Uterus (tissue), 2 donors: ENCODE results near the gene CIAO2B.

Source experiments
- POLR2A ChIP-seq, 2 donors: fragments of 450-650 bp; IDR thresholded peaks; one replicate each; pipeline ENCODE4 v1.6.1; 2016; ENCODE audit warnings: antibody characterized with exemption in 2 of 2, mild to moderate bottlenecking in 1 of 2, moderate library complexity in 1 of 2
- TF ChIP-seq, protein P1 (sequence below), 4 experiments: fragments of 200-600 bp in 2 of 4; fragments of 450-650 bp in 2 of 4; sonication (generic) in 2 of 4; IDR thresholded peaks; one replicate each; pipeline ENCODE4 v1.5.1; 2016 to 2019; ENCODE audit warnings: antibody characterized with exemption in 4 of 4, mild to moderate bottlenecking in 2 of 4, moderate library complexity in 1 of 4

DNA sequence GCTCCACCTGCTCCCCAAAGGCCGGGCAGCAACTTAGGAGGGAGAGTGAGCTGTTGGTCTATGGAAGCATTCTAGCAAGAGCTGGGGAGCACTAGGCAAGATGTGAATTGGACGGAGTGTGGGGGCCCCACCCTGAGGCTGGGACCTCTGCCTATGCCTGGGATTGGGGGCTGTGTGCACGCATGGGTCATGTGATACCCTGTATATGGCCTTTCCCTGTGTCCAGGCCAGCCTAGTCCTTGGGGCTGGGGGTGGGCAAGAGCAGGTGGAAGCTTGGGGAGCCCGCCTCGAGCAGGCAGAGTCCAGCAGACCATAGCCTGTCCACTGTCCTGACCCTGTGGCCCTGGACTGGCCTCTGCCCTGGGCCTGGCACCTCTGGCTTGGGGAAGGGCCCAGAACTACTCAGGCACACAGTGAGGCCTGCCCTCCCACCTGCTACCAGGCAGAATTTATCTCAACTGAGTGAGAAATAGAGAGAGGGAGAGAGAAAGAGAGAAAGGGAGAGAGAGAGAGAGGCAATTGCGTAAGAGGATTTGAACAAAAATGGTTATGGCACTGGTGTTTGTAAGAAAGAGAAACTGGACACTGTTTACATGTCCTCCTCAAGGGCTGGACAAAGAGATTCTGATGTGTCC, 34.8 kb downstream of the CIAO2B start:
- TF ChIP-seq, protein P1, sequence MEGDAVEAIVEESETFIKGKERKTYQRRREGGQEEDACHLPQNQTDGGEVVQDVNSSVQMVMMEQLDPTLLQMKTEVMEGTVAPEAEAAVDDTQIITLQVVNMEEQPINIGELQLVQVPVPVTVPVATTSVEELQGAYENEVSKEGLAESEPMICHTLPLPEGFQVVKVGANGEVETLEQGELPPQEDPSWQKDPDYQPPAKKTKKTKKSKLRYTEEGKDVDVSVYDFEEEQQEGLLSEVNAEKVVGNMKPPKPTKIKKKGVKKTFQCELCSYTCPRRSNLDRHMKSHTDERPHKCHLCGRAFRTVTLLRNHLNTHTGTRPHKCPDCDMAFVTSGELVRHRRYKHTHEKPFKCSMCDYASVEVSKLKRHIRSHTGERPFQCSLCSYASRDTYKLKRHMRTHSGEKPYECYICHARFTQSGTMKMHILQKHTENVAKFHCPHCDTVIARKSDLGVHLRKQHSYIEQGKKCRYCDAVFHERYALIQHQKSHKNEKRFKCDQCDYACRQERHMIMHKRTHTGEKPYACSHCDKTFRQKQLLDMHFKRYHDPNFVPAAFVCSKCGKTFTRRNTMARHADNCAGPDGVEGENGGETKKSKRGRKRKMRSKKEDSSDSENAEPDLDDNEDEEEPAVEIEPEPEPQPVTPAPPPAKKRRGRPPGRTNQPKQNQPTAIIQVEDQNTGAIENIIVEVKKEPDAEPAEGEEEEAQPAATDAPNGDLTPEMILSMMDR (IDR thresholded peaks at IDR 0.05), result peak in 1 of 4 experiments; percentile 15
- no peak for TF ChIP-seq POLR2A (IDR thresholded peaks at IDR 0.05)
